ENCODE measurements around the gene ZNF189.

Gene ZNF189

GRCh38 chr9:101434998-101435397 lies 36.3 kb downstream of the ZNF189 start:
- Histone ChIP-seq H3K4me3 (IDR thresholded peaks at IDR 0.05; ENCODE audit: insufficient read depth, low read depth, low read length) (no peak overlapping the region), H3K27ac (no peak overlapping the region), H3K4me2 (no peak overlapping the region), H2AFZ (ENCODE audit: low read depth) (no peak overlapping the region), H4K20me1 (ENCODE audit: insufficient read depth) (no peaks in the 10 kb centered on the region), H3K4me1 (ENCODE audit: low read depth, poor library complexity, severe bottlenecking) (peaks cover 28% of the 10 kb centered on the region), H3K9ac (no peak overlapping the region), H3K36me3 (ENCODE audit: insufficient read depth) (no peaks in the 10 kb centered on the region), H3K79me2 (ENCODE audit: insufficient read depth, low read depth) (no peaks in the 10 kb centered on the region), H3K27me3 (ENCODE audit: insufficient read depth, low read depth) (no peaks in the 10 kb centered on the region)
- TF ChIP-seq CTCF (conservative IDR thresholded peaks at IDR 0.05; ENCODE audit: low read depth, low read length): no peak

- no peak for TF ChIP-seq CTCF (conservative IDR thresholded peaks at IDR 0.05; ENCODE audit: low read depth, low read length)
- H4K20me1 ChIP-seq (ENCODE audit: insufficient read depth): no peaks in the 10 kb centered on the region
- no peak within 1 kb of the TSS for H3K27ac ChIP-seq
- H3K27me3 ChIP-seq (ENCODE audit: insufficient read depth, low read depth): no peaks in the 10 kb centered on the region
- peaks cover 21% of the 10 kb centered on the region for H3K4me1 ChIP-seq (ENCODE audit: low read depth, poor library complexity, severe bottlenecking)
- no peak within 1 kb of the TSS for H3K4me2 ChIP-seq
- H3K9ac ChIP-seq: no peak within 1 kb of the TSS
- H3K79me2 ChIP-seq (ENCODE audit: insufficient read depth, low read depth): no peaks in the 10 kb centered on the region
- H3K4me3 ChIP-seq (IDR thresholded peaks at IDR 0.05; ENCODE audit: insufficient read depth, low read depth, low read length): no peak within 1 kb of the TSS
- no peak within 1 kb of the TSS for H2AFZ ChIP-seq (ENCODE audit: low read depth)
- H3K36me3 ChIP-seq (ENCODE audit: insufficient read depth): no peaks in the 10 kb centered on the region
Measured at GRCh38 chr9:101435601-101436079, 37.0 kb downstream of the ZNF189 start, which contains the start of gene ALDOB. TSS of gene ALDOB (minus strand) at chr9:101435774. CDS start at chr9:101430887, 4,887 bp downstream.

- Histone ChIP-seq H3K27ac (no peak overlapping the region), H3K79me2 (ENCODE audit: insufficient read depth, low read depth) (no peaks in the 10 kb centered on the region), H3K4me3 (IDR thresholded peaks at IDR 0.05; ENCODE audit: insufficient read depth, low read depth, low read length) (no peak overlapping the region), H3K36me3 (ENCODE audit: insufficient read depth) (no peaks in the 10 kb centered on the region), H3K27me3 (ENCODE audit: insufficient read depth, low read depth) (no peaks in the 10 kb centered on the region), H3K4me2 (no peak overlapping the region; the same call in 1 of the 2 replicates), H2AFZ (ENCODE audit: low read depth) (no peak overlapping the region), H4K20me1 (ENCODE audit: insufficient read depth) (no peaks in the 10 kb centered on the region), H3K9ac (no peak overlapping the region), H3K4me1 (ENCODE audit: low read depth, poor library complexity, severe bottlenecking) (peaks cover 11% of the 10 kb centered on the region)
- TF ChIP-seq CTCF (conservative IDR thresholded peaks at IDR 0.05; ENCODE audit: low read depth, low read length): no peak
Measured at GRCh38 chr9:101437806-101438232, 39.2 kb downstream of the ZNF189 start.

- Histone ChIP-seq H3K79me2 (ENCODE audit: insufficient read depth, low read depth) (no peaks in the 10 kb centered on the region), H3K4me2 (no peak overlapping the region), H3K36me3 (ENCODE audit: insufficient read depth) (no peaks in the 10 kb centered on the region), H3K4me3 (IDR thresholded peaks at IDR 0.05; ENCODE audit: insufficient read depth, low read depth, low read length) (no peak overlapping the region), H3K27me3 (ENCODE audit: insufficient read depth, low read depth) (no peaks in the 10 kb centered on the region), H2AFZ (ENCODE audit: low read depth) (no peak overlapping the region), H3K27ac (no peak overlapping the region), H4K20me1 (ENCODE audit: insufficient read depth) (no peaks in the 10 kb centered on the region), H3K4me1 (ENCODE audit: low read depth, poor library complexity, severe bottlenecking) (peaks cover 11% of the 10 kb centered on the region), H3K9ac (no peak overlapping the region)
- TF ChIP-seq CTCF (conservative IDR thresholded peaks at IDR 0.05; ENCODE audit: low read depth, low read length): no peak
Measured at GRCh38 chr9:101438523-101438922, 39.9 kb downstream of the ZNF189 start.
